Suprapubic skin (tissue), 4 donors: Measurements from ENCODE around the gene PTRH2. TPM values are rescaled to one million over a fixed set of nuclear protein-coding genes. Genes with fewer than 3 reads are reported as not detected.
"Not testable (repeated sequence)": the region's sequence is repeated elsewhere in the genome, so short reads cannot be mapped to it uniquely, and the experiment has no call there.

Experiments
- DNase-seq, 2 donors: peaks; one replicate each; pipeline ENCODE4 v3.0.0-alpha.2; 2019; ENCODE audit warnings: low spot score in 2 of 2
- H3K27ac ChIP-seq: fragments of 200-600 bp; sonication (generic); one replicate; pipeline ENCODE4 v1.5.1; 2019
- H3K27me3 ChIP-seq: fragments of 200-600 bp; sonication (generic); one replicate; pipeline ENCODE4 v1.5.1; 2019
- H3K36me3 ChIP-seq: fragments of 200-600 bp; sonication (generic); one replicate; pipeline ENCODE4 v1.5.1; 2019
- H3K4me1 ChIP-seq: fragments of 200-600 bp; sonication (generic); one replicate; pipeline ENCODE4 v1.5.1; 2019
- H3K4me3 ChIP-seq: fragments of 200-600 bp; sonication (generic); one replicate; pipeline ENCODE4 v1.5.1; 2019; ENCODE audit warnings: mild to moderate bottlenecking
- H3K9me3 ChIP-seq: fragments of 200-600 bp; sonication (generic); one replicate; pipeline ENCODE4 v1.5.1; 2019
- CTCF ChIP-seq, 2 donors: fragments of 200-600 bp in 1 of 2; fragments of 450-650 bp in 1 of 2; sonication (generic) in 1 of 2; IDR thresholded peaks; one replicate each; pipeline ENCODE4 v1.5.1; 2016 to 2019; ENCODE audit warnings: antibody characterized with exemption in 2 of 2, mild to moderate bottlenecking in 1 of 2, moderate library complexity in 1 of 2
- EP300 ChIP-seq: sonication (generic); formaldehyde crosslinking; IDR thresholded peaks from one replicate; pipeline ENCODE4 v1.6.1; 2017; ENCODE audit warnings: antibody characterized with exemption
- POLR2A ChIP-seq, 2 donors: fragments of 450-650 bp; IDR thresholded peaks; one replicate each; pipeline ENCODE4 v1.6.1; 2017; ENCODE audit warnings: antibody characterized with exemption in 2 of 2, mild to moderate bottlenecking in 2 of 2, moderate library complexity in 2 of 2
- POLR2AphosphoS5 ChIP-seq, 3 donors: sonication (generic); formaldehyde crosslinking; IDR thresholded peaks; one replicate each; pipeline ENCODE4 v1.6.1; 2017; ENCODE audit warnings: antibody characterized with exemption in 3 of 3
- WGBS: methylation state at CpG from one replicate; pipeline ENCODE4 v1.1.5; 2018; 5-methylcytosine and 5-hydroxymethylcytosine counted together
- total RNA-seq, 4 donors: library from RNA; depleted of rRNA; stranded (reverse); fragments of >200 nt; gene quantifications; one replicate each; pipeline ENCODE4 v1.1.0, GENCODE V29; 2016

Gene PTRH2
- total RNA-seq, 4 donors from 2014 or later: 21.9 to 29.0 (median 22.0) TPM

DNA sequence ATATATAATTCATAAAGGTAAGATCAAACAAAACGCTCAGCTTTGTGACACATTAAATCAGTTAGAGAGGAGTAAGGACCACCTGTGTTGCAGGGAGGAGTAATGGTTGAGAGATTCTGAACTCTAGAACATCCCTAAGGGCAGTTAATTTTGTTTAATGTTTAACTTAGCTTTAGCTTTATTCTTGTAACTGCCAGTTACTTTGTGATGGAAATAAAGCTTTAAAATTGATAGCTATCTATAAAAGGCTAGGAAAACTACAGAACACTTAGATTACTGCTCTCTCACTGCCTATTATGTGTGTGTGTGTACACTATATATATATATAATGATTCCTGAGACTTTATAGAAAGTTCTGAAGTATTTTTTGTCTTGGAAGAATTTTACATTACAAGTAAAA, 37.8 kb downstream of the PTRH2 start:
- TF ChIP-seq CTCF (IDR thresholded peaks at IDR 0.05) (no peak), POLR2A (IDR thresholded peaks at IDR 0.05) (no peak)
- Histone ChIP-seq H3K27ac (no peak overlapping the region), H3K9me3 (no peaks in the 10 kb centered on the region), H3K36me3 (peaks cover 90% of the 10 kb centered on the region), H3K4me3 (no peak overlapping the region), H3K27me3 (no peaks in the 10 kb centered on the region), H3K4me1 (no peaks in the 10 kb centered on the region)
- DNase-seq: no peak
- 79% methylated on average over 1 of the region's 1 CpG for WGBS

DNA sequence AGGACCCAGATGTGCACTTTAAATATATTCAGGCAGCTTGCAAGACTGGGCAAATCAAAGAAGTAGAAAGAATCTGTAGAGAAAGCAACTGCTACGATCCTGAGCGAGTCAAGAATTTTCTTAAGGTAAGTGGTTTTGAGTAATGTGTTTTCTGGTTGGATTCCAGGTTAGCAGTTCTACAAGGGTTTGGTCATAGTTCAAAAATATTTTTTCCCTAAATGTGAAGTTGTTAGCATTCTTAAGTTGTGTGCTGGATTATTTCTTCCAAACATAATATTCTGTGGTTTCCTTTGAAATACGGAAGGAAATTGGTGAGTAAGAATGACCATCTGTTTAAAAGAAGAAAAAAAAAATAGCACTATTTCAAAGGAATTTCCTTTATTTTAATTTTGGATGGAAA, 38.4 kb downstream of the PTRH2 start:
- no peaks in the 10 kb centered on the region for H3K9me3 ChIP-seq
- DNase-seq: no peak
- no peaks in the 10 kb centered on the region for H3K27me3 ChIP-seq
- WGBS: 50% methylated on average over 3 of the region's 3 CpGs
- no peak overlapping the region for H3K27ac ChIP-seq
- no peak overlapping the region for H3K4me3 ChIP-seq
- H3K36me3 ChIP-seq: peaks cover 89% of the 10 kb centered on the region
- H3K4me1 ChIP-seq: no peaks in the 10 kb centered on the region
- no peak for TF ChIP-seq EP300
- no peak for TF ChIP-seq CTCF (IDR thresholded peaks at IDR 0.05)
- TF ChIP-seq POLR2AphosphoS5 (IDR thresholded peaks at IDR 0.05): no peak
- TF ChIP-seq POLR2A (IDR thresholded peaks at IDR 0.05): no peak

GRCh38 chr17:59666235-59666634, 41.0 kb downstream of the PTRH2 start:
- Histone ChIP-seq H3K4me3 (no peak overlapping the region), H3K4me1 (no peaks in the 10 kb centered on the region), H3K36me3 (peaks cover 93% of the 10 kb centered on the region), H3K27ac (no peak overlapping the region), H3K27me3 (no peaks in the 10 kb centered on the region), H3K9me3 (no peaks in the 10 kb centered on the region)
- WGBS: 78% methylated on average over 5 of the region's 5 CpGs
- TF ChIP-seq POLR2A (IDR thresholded peaks at IDR 0.05) (no peak), CTCF (IDR thresholded peaks at IDR 0.05) (no peak), EP300 (no peak)
- no peak for DNase-seq

GRCh38 chr17:59656624-59657023, 50.6 kb downstream of the PTRH2 start:
- not testable (repeated sequence) for DNase-seq, H3K4me1 ChIP-seq, H3K9me3 ChIP-seq, H3K27ac ChIP-seq, H3K4me3 ChIP-seq, H3K27me3 ChIP-seq
- H3K36me3 ChIP-seq: peaks cover 84% of the 10 kb centered on the region
- 90% methylated on average over 7 of the region's 7 CpGs for WGBS

GRCh38 chr17:59652119-59652518, 55.1 kb downstream of the PTRH2 start:
- Histone ChIP-seq H3K27me3 (no peaks in the 10 kb centered on the region), H3K9me3 (peaks cover 3% of the 10 kb centered on the region), H3K4me1 (peaks cover 3% of the 10 kb centered on the region), H3K4me3 (no peak overlapping the region), H3K27ac (no peak overlapping the region), H3K36me3 (peaks cover 93% of the 10 kb centered on the region)
- TF ChIP-seq POLR2AphosphoS5 (IDR thresholded peaks at IDR 0.05) (no peak), EP300 (no peak), POLR2A (IDR thresholded peaks at IDR 0.05) (no peak), CTCF (IDR thresholded peaks at IDR 0.05) (no peak)
- no peak for DNase-seq
- WGBS: 87% methylated on average over 2 of the region's 2 CpGs

- DNase-seq: no peak
- Histone ChIP-seq H3K4me3 (no peak overlapping the region), H3K9me3 (peaks cover 3% of the 10 kb centered on the region), H3K4me1 (peaks cover 3% of the 10 kb centered on the region), H3K27me3 (no peaks in the 10 kb centered on the region), H3K27ac (no peak overlapping the region), H3K36me3 (peaks cover 91% of the 10 kb centered on the region)
- no peak for TF ChIP-seq POLR2A (IDR thresholded peaks at IDR 0.05)
- TF ChIP-seq POLR2AphosphoS5 (IDR thresholded peaks at IDR 0.05): no peak
- no peak for TF ChIP-seq CTCF (IDR thresholded peaks at IDR 0.05)
- TF ChIP-seq EP300: no peak
Measured at GRCh38 chr17:59651346-59651745, 55.9 kb downstream of the PTRH2 start.
